Measurements from ENCODE around the gene GMPR. TPM values are rescaled to one million over a fixed set of nuclear protein-coding genes. Genes with fewer than 3 reads are reported as not detected.

GMPR gene
- total and polyA plus RNA-seq, 8 donors: 9.8 to 46.3 (median 26.9) TPM

DNA sequence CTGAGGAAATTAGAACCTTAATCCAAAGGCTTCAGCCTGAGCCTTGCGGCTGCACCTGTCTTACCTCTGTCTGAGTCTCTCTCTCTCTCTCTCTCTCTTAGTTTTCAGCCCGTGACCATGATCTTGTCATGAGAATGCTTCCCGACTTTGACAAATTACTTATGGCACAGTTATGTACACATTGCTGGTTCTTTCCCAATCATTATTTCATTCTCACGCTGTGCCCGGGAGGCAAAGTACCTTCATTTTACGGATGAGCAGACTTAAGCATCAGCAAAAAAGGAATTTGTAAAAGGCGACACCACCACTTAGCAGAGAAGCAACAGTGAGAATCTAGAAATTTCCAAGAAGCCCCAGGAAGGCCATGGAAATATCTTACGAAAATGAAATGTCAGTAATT is 54.6 kb downstream of the GMPR start:
- no peaks in the 10 kb centered on the region for H3K4me1 ChIP-seq
- H3K4me3 ChIP-seq: no peak overlapping the region
- WGBS, 5 donors: 77 to 87% (median 82%) methylated on average over 8 of the region's 8 CpGs
- no peak overlapping the region for H3K27ac ChIP-seq
- no peak for TF ChIP-seq EP300 (IDR thresholded peaks at IDR 0.05)
- no peak for TF ChIP-seq POLR2A (IDR thresholded peaks at IDR 0.05)
- TF ChIP-seq POLR2AphosphoS5 (IDR thresholded peaks at IDR 0.05): no peak
- TF ChIP-seq, protein P1, sequence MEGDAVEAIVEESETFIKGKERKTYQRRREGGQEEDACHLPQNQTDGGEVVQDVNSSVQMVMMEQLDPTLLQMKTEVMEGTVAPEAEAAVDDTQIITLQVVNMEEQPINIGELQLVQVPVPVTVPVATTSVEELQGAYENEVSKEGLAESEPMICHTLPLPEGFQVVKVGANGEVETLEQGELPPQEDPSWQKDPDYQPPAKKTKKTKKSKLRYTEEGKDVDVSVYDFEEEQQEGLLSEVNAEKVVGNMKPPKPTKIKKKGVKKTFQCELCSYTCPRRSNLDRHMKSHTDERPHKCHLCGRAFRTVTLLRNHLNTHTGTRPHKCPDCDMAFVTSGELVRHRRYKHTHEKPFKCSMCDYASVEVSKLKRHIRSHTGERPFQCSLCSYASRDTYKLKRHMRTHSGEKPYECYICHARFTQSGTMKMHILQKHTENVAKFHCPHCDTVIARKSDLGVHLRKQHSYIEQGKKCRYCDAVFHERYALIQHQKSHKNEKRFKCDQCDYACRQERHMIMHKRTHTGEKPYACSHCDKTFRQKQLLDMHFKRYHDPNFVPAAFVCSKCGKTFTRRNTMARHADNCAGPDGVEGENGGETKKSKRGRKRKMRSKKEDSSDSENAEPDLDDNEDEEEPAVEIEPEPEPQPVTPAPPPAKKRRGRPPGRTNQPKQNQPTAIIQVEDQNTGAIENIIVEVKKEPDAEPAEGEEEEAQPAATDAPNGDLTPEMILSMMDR (IDR thresholded peaks at IDR 0.05): no peak
- DNase-seq: no peak
- H3K9me3 ChIP-seq: no peaks in the 10 kb centered on the region
- intact Hi-C loops (cut with DNase I; ENCODE audit: low total_unique reads): no loop called here
- no peaks in the 10 kb centered on the region for H3K27me3 ChIP-seq
- peaks cover 5 to 31% (median 12%) of the 10 kb centered on the region in 4 donors for H3K36me3 ChIP-seq

DNA sequence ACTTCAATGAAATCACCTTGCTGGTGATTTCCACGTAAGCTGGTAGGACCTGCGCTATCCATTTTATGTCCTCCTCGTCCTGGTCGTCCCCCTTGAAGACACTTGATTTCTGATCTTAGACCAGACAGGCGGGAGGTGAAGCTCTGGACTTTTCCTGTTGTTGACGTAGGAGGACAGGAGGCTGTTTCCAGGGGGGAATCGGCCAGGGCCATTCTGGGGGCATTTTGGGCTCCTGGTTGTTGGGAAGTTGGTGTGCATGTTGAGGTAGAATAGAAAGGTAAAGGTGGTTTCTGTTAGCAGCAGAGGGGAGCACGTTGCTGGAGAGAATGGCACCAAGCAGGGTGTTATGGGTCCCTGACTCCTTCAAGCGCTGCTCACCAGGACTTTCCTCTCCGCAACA is 56.0 kb downstream of the GMPR start:
- intact Hi-C loops (cut with DNase I; ENCODE audit: low total_unique reads): no loop called here
- TF ChIP-seq POLR2AphosphoS5 (IDR thresholded peaks at IDR 0.05): no peak
- no peak for TF ChIP-seq POLR2A (IDR thresholded peaks at IDR 0.05)
- TF ChIP-seq EP300 (IDR thresholded peaks at IDR 0.05): no peak
- TF ChIP-seq, protein P1 (IDR thresholded peaks at IDR 0.05): no peak
- Histone ChIP-seq H3K27ac (no peak overlapping the region), H3K4me1 (no peaks in the 10 kb centered on the region), H3K4me3 (no peak overlapping the region), H3K27me3 (no peaks in the 10 kb centered on the region), H3K9me3 (no peaks in the 10 kb centered on the region), H3K36me3 (peaks cover 5 to 42% (median 14%) of the 10 kb centered on the region in 4 donors)
- 88 to 93% (median 91%) methylated on average over 10 of the region's 10 CpGs for WGBS, 5 donors
- DNase-seq: no peak

DNA sequence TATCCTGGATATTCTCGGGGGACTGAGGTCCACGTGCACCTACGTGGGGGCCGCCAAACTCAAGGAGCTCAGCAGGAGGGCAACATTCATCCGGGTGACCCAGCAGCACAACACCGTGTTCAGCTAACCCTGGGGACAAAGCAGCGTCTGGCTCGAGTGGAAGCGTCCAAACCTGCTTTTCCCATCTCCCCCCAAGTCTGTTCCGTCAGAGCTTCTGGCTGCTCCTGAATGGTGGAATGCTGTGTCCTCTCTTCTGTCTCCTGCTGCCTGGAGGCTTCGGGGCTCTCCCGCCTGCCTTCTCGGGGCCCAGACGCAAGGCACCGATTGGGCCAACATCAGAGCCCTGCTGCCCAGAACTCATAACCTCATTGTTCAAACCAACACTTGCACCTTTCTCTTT is 56.7 kb downstream of the GMPR start:
- intact Hi-C loops (cut with DNase I; ENCODE audit: low total_unique reads): no loop called here
- H3K4me3 ChIP-seq: no peak overlapping the region
- no peaks in the 10 kb centered on the region for H3K9me3 ChIP-seq
- DNase-seq: no peak
- H3K27me3 ChIP-seq: no peaks in the 10 kb centered on the region
- TF ChIP-seq POLR2AphosphoS5 (IDR thresholded peaks at IDR 0.05) (no peak), POLR2A (IDR thresholded peaks at IDR 0.05) (no peak), EP300 (IDR thresholded peaks at IDR 0.05) (no peak)
- TF ChIP-seq, protein P1 (IDR thresholded peaks at IDR 0.05): no peak
- no peak overlapping the region for H3K27ac ChIP-seq
- 87 to 93% (median 91%) methylated on average over 15 of the region's 15 CpGs for WGBS, 5 donors
- H3K36me3 ChIP-seq: peaks cover 5 to 42% (median 17%) of the 10 kb centered on the region in 4 donors
- H3K4me1 ChIP-seq: no peaks in the 10 kb centered on the region

DNA sequence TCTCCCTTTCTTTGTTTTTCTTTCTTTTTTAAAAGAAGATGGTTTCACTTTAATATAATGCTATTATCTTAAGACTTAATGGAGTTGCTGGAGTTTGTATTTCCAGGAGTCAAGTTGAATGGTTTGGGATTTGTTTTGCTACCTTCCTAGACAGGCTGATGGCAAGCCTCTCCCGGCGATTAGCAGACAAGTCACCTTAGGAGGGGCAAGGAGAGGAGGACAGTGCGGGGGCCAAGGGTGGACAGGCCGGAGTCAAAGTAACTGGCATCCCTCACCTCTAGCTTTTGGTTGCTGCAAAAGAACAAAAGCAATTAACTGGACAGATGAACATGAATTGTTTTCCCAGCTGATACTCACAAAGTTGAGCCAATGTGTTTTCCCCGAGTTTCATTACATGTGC is 57.1 kb downstream of the GMPR start:
- Histone ChIP-seq H3K9me3 (no peaks in the 10 kb centered on the region), H3K4me3 (no peak overlapping the region), H3K27ac (no peak overlapping the region), H3K27me3 (no peaks in the 10 kb centered on the region), H3K36me3 (peaks cover 5 to 40% (median 19%) of the 10 kb centered on the region in 4 donors), H3K4me1 (no peaks in the 10 kb centered on the region)
- TF ChIP-seq, protein P1 (IDR thresholded peaks at IDR 0.05): no peak
- TF ChIP-seq EP300 (IDR thresholded peaks at IDR 0.05): no peak
- TF ChIP-seq POLR2A (IDR thresholded peaks at IDR 0.05): no peak
- TF ChIP-seq POLR2AphosphoS5 (IDR thresholded peaks at IDR 0.05): no peak
- intact Hi-C loops (cut with DNase I; ENCODE audit: low total_unique reads): no loop called here
- DNase-seq: no peak
- WGBS, 5 donors: 91 to 97% (median 94%) methylated on average over 5 of the region's 5 CpGs
